Esophagus squamous epithelium (tissue), 4 donors: ENCODE data around the gene PSMC6.

Source experiments
- POLR2A ChIP-seq, 4 donors: fragments of 450-650 bp; IDR thresholded peaks; one replicate each; pipeline ENCODE4 v1.6.1; 2017; ENCODE audit warnings: antibody characterized with exemption in 4 of 4, mild to moderate bottlenecking in 4 of 4, moderate library complexity in 3 of 4
- TF ChIP-seq, protein P1 (sequence below), 6 experiments: fragments of 450-650 bp in 4 of 6; fragments of 200-600 bp in 2 of 6; sonication (generic) in 2 of 6; IDR thresholded peaks; one replicate each; pipeline ENCODE4 v1.5.1; 2016 to 2019; ENCODE audit warnings: antibody characterized with exemption in 6 of 6, mild to moderate bottlenecking in 4 of 6, moderate library complexity in 4 of 6

DNA sequence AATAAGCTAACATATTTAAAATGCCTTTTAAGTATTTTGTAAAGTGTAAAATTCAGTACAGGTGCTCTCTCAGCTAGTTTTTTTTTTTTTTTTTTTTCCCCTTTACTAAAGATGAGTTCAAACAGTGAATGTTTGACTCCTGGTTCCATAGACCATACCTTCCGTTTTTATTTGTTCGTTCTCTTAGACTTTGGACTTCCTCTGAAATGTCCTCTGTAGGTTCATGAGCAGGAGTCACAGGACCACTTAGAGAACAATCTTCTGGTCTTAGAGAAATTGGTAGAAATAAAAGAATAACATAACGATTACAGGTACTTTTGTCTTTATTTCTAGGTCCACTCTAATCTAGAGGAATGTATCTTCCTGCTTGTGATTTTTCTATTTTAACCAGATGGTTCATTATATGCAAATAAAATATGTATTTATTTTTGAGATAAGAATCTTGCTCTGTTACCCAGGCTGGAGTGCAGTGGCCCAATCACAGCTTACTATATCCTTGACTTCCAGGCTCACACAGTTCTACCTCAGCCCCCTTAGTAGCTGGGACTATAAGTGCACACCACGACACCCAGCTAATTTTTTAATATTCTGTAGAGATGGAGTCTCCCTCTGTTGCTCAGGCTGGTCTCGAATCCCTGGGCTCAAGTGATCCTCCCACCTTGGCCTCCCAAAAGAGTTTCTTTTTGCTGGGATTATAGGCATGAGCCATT is 48.8 kb downstream of the PSMC6 start:
- TF ChIP-seq, protein P1, sequence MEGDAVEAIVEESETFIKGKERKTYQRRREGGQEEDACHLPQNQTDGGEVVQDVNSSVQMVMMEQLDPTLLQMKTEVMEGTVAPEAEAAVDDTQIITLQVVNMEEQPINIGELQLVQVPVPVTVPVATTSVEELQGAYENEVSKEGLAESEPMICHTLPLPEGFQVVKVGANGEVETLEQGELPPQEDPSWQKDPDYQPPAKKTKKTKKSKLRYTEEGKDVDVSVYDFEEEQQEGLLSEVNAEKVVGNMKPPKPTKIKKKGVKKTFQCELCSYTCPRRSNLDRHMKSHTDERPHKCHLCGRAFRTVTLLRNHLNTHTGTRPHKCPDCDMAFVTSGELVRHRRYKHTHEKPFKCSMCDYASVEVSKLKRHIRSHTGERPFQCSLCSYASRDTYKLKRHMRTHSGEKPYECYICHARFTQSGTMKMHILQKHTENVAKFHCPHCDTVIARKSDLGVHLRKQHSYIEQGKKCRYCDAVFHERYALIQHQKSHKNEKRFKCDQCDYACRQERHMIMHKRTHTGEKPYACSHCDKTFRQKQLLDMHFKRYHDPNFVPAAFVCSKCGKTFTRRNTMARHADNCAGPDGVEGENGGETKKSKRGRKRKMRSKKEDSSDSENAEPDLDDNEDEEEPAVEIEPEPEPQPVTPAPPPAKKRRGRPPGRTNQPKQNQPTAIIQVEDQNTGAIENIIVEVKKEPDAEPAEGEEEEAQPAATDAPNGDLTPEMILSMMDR (IDR thresholded peaks at IDR 0.05) = no peak
- TF ChIP-seq POLR2A (IDR thresholded peaks at IDR 0.05) = no peak
